GM21737 (cell line): ENCODE data around the gene MARCHF2.

Experiments used
- ATAC-seq: cut with Tn5 transposase; IDR thresholded peaks from one replicate; pipeline ENCODE4 v1.9.1; 2021; ENCODE audit warnings: mild to moderate bottlenecking, moderate library complexity; ENCODE audit not compliant: unreplicated experiment

MARCHF2 gene

DNA sequence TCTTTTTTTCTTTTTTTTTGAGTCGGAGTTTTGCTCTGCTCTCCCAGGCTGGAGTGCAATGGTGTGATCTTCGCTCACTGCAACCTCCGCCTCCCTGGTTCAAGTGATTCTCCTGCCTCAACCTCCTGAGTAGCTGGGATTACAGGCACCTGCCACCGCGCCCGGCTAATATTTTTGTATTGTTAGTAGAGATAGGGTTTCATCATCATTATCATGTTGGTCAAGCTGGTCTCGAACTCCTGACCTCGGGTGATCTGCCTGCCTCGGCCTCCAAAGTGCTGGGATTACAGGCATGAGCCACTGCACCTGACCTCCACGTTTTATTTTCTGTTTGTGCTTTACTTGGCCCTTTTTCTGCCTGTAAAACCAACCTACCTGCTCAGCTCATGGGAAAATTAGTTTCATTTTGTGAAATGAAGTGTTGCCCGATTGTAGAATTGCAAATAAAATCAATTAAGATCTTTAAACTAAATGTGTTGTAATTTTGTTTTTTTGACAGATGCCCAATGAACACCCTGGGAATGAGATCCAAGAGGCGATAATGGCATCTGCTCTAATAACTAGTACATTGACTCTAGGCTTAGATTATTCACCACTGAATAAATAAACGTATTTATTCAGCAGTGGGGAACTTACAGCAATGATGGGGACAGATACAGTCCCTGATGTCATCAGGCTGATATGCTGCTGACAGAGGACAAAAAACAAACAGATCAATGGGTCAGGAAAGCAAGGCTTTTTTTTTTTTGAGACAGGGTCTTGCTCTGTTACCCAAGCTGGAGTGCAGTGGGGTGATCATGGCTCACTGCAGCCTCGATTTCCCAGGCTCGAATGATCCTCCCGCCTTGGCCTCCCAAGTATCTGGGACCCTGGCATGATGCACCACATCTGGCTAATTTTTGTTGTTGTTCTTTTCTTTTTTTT, 25.2 kb upstream of the MARCHF2 start:
- ATAC-seq, result no peak

DNA sequence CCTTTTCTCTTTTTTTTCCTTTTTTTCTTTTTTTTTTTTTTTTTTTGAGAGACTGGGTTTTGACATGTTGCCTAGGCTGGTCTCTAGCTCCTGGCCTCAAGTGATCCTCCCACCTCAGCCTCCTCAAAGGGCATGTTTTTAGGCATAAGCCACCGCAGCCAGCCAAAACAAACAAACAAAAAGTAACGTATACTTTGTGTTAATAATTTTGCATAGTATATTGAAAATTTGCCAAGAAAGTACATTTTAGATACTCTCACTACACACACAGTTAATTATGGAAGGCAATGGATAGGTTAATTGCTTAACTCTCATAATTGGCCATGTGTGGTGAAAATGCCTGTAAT, 24.5 kb upstream of the MARCHF2 start:
- ATAC-seq, result no peak

GRCh38 chr19:8389891-8390616, 23.1 kb upstream of the MARCHF2 start, which contains the start of gene RAB11B:
Gene RAB11B (plus strand): TSS chr19:8390360. CDS start chr19:8390417, 57 bp downstream.
- peak; percentile 89 for ATAC-seq

GRCh38 chr19:8390617-8390981, 22.5 kb upstream of the MARCHF2 start:
- ATAC-seq, result peak; percentile 38

DNA sequence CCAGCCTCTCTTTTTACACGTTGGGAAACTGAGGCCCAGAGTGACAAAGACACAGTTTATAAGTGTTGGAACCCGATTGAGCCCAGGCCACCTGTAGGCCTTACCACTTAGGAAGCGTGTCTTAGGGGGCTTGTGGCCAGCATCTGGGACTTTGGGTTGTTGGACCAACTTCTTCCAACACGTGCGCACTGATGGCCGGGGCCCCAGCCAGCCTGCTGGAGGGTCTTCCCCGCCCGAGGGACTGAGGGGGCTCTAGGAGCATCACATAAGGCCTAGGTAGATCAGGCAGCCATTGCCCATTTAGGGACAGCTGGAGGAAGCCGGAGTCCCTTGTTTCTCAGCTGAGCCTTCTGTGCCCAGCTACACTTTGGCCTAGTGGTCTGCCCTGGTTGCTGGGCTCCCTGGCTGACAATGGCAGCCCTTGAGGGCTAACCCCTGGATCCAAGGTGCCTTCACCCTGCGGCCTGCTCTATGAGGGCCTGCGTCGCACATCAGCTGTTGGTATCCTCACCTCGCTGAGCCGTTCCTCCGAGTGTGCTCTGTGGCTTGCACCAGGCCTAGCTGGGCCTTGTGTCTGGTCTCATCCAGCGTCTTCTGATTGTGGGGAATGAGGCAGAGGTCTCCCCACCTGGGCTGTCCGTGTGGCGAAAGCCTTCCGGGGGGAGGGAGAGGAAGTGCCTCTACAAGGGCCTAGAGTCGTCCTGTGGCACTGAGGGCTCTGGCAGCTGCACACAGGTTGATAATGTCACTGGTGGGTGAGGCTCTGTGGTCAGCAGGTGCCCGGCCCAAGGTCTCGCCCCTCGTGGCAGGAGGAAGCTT, 21.7 kb upstream of the MARCHF2 start:
- ATAC-seq, result no peak

DNA sequence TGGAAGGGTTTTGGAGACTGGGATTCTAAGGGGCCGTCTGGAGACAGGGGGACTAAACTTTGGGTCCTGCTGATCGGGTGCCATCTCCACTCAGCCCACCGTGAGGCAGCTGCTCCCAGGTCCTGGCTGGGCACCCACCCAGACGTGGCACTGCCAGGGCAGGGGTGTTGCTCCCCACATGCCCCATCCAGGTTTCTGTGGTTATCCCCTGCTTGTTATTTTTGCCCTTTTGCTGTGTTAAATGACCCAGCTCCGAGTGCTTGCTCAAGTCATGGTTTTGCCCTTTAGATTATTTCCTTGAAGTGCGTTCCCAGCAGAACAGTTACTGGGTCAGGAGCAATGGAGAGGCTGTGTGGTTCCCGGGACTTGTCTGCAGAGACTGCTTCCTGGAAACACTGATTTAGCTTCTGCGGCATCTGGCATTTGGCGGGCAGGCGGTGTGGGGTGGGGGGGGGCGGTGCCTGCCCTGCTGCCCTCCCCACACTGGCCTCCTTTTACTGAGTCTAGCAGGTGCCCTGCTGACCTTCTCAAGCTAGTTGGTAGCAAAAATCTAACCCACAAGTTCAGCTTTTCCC, 21.0 kb upstream of the MARCHF2 start:
- ATAC-seq, result no peak

GRCh38 chr19:8393192-8393870, 19.8 kb upstream of the MARCHF2 start:
- ATAC-seq, result no peak

DNA sequence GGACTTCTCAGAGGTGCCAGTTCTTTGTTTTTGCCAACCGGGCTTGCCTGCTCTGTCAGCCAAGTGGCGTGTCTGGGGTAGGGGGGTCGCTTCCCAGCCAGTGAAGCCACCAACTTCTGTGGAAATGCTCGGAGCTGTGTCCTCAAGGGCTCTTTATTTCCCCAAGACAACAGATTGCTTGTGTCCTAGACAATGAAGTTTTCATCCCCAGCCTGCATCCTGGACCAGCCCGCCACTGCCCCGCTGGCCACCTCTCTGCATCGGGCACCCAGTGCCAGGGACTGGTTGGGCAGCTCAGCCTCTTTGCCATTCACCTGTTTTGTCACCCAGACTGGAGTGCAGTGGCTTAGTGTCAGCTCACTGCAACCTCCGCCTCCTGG, 19.2 kb upstream of the MARCHF2 start:
- no peak for ATAC-seq

GRCh38 chr19:8395621-8396082, 17.5 kb upstream of the MARCHF2 start:
- no peak for ATAC-seq

GRCh38 chr19:8396185-8396562, 16.9 kb upstream of the MARCHF2 start:
- ATAC-seq, result no peak

GRCh38 chr19:8396563-8397203, 16.4 kb upstream of the MARCHF2 start:
- no peak for ATAC-seq

DNA sequence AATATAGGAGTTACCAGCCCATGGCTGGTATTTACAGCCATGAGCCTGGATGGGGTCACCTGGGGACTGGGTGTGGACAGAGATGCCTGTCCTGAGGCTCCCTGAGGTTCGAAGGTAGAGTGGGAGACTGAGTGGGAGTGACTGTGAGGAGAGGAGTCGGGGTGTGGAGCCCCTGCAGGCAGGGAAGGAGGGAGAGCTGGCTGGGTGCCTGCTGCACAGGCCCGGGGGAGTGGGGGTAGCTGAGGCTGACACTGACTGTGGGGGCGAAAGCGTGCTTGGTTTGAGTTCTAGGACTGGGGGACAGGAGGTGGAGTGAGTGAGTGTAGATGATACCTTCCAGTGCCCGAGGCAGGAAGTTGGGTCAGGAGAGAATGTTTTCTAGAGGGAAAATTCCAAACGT, 15.8 kb upstream of the MARCHF2 start:
- no peak for ATAC-seq

DNA sequence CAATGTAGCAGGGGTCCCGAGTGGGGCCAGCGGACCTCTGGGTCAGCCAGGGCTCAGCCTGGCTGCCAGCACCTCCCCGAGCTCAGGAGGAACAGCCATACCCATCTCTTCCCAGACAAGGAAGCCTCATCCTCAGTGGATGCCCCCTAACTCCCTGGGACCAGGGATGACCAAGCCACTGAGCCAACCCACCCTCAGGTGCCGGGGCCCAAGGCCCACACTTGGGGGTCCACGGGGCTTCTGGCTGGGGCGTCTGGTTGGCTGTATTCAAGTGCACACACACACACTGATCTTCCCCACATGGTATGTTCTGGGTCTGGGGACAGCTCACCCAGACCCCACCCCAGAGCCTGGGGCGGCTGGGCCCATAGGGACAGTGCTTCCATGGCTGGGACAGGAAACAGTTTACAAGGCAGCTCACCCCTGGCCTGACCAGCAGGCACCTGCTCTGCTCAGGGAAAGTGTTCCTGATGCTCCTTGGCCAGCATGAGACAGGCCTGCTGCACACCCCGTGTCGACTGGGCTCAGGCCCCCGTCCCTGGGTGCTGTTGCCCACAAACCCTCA, 15.3 kb upstream of the MARCHF2 start:
- ATAC-seq, result no peak

- no peak for ATAC-seq
These were observed 14.8 kb upstream of the MARCHF2 start for GRCh38 chr19:8398311-8398771.

DNA sequence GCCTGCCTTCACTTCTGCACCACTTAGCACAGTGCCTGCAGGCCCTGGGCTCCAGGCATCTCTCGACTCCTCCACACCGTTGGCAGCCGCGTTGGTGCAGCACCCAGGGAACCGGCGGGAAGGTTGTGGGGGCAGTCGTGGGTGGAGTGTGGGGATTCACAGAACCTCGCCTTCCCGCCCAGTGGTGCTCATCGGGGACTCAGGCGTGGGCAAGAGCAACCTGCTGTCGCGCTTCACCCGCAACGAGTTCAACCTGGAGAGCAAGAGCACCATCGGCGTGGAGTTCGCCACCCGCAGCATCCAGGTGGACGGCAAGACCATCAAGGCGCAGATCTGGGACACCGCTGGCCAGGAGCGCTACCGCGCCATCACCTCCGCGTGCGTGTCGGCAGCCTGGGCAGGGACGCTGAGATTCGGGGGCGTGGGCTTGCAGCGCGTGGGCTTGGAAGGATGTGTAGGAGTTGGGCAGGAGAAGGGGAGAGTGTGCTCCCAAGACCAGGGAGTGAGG, 13.4 kb upstream of the MARCHF2 start:
- no peak for ATAC-seq

- no peak for ATAC-seq
These were observed 11.1 kb upstream of the MARCHF2 start for GRCh38 chr19:8401981-8402411.

GRCh38 chr19:8403098-8403819, 9.8 kb upstream of the MARCHF2 start:
- no peak for ATAC-seq

DNA sequence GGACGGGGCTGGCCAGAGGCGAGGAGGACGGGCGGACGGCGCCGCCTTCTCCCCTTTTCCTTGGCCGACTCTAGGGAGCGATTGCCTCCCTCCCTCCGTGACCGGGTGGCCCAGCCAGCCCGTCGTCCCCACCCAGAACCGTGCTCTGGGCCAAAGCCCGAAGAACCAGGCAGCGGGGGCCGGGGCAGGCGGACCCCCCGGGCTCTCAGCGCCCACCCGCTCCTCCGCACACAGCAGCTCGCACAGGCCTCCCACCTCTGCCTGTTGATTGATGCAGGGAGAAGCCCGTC, 9.3 kb upstream of the MARCHF2 start:
- ATAC-seq, result no peak
